Raji (cell line): ENCODE measurements around the gene GFOD1.

Experiments used
- POLR2A ChIP-seq: IDR thresholded peaks from 2 replicates; pipeline ENCODE4 v1.6.1; 2011; ENCODE audit warnings: low read depth, low read length, control low read depth; ENCODE audit not compliant: insufficient read depth

Gene GFOD1

DNA sequence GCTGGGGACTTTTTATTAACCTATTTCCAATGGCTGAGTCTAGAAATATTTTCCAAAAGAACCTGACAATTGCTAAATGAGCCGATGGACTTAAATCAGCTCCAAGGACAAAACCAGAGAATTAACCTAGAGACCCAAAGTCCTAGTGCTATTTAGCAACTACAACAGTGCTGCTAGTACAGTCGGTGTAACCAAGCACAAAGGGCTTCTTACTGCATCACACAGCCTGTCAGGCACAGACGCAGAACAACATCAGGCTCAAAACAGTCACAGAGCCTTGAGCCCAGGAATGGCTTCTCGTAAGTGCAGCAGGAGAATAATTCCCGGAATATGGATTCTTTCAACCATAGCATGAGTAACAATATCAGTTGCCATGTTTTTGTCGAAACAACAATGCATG is 70.0 kb downstream of the GFOD1 start:
- TF ChIP-seq POLR2A, result no peak

- TF ChIP-seq POLR2A, result no peak
Observed at GRCh38 chr6:13415283-13415682, 72.1 kb downstream of the GFOD1 start.

DNA sequence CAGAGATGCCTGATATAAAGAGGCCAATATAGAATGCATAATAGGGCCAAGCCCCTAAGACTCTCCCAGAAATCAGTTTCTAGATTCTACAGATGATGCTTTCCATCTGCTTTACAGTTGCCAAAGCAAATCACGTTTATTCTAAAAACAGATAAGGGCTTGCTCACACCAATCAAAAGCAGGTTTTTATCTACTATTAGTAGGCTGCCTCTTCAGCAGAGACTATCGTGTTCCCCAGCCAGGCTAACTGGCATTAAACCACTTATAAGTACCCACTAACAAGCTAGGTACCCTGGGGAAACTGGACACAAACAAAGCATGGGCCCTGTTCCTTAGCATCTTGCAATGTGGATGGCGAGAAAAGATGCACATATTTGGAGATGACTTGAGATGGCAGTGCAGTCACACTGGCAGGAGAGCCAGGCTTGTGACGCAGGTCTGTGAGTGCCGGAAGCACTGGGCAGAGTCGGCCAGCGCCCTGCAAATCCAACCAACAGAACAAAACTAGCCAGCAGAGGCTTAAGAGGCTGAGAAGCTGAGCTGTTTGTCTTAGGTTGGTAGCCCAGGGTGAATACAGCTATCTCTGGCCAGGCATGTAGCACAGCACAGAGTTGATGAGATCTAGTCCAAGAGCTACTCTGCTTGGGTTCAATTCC is 73.4 kb downstream of the GFOD1 start:
- TF ChIP-seq POLR2A, result no peak

DNA sequence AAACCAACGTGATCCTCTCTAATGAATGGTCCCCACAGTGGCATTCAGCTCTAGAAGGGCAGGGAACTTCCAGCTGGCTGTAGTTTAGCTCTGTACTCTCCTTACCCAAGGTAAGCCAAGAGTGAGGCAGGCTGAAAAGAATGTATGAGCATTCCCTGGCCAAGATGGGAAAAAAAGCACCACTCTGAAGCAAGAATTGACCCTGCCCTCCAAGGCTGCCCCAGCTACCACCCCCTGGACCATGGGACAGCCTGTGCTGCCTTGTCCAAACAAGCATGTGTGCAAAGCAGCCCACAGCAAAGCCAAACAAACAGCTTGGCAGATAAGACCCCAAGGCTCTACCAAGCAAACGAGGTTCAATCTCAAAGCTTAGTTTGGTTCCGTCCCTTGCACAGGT is 73.9 kb downstream of the GFOD1 start:
- TF ChIP-seq POLR2A, result no peak

- TF ChIP-seq POLR2A, result no peak
Observed at GRCh38 chr6:13412639-13413465, 74.5 kb downstream of the GFOD1 start.

GRCh38 chr6:13412211-13412610 is 75.2 kb downstream of the GFOD1 start:
- no peak for TF ChIP-seq POLR2A

DNA sequence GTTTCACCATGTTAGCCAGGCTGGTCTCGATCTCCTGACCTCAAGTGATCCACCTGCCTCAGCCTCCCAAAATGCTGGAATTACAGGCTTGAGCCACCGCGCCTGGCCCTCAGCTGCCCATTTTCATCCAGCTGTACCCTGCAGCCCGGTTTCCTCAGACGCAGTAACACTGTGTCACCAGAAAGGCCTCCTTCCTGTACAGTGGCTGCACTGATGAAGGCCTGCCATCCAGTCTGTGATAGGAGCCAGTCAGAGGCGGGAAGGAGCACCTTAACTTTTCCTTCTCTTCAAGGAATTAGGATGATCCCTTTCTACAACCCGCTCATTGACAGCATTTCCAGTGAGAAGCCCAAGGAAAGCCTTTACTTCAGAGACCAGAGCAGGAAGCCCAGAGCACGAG is 75.9 kb downstream of the GFOD1 start:
- no peak for TF ChIP-seq POLR2A

DNA sequence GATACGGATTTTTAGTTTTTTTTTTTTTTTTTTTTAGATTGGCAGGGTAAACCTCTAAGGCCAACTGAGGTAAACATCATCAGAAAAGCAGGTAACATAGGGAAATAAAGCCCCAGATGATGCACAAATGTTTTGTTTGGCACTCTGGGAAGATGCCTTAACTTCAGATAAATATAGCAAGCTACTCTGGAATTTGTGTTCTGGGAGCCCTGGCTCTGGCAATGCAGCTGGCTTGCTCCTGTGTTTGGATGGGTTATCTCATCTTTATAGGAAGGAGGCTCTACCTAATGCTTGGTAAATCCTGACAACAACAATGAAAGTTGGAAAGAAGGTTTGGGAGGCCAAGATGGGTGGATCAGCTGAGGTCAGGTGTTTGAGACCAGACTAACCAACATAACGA is 77.4 kb downstream of the GFOD1 start:
- no peak for TF ChIP-seq POLR2A

- TF ChIP-seq POLR2A, result no peak
Observed at GRCh38 chr6:13407709-13408695, 79.4 kb downstream of the GFOD1 start.

DNA sequence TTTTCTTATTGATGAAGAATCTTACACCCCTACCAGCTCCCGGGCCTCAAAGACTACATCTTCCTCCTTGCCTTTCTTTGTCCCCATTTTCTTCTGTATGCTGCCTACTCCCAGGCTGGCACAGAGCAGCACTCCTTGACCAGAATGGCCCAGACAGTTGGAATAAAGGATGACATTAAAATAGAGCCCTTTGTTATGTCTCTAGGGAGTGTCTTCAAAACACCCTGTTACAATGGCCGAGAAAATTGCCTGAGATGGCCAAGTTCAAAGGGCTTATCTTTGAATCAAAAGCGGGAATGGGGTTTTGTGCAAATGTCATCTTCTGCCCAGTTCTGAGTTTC is 80.1 kb downstream of the GFOD1 start:
- TF ChIP-seq POLR2A, result no peak

DNA sequence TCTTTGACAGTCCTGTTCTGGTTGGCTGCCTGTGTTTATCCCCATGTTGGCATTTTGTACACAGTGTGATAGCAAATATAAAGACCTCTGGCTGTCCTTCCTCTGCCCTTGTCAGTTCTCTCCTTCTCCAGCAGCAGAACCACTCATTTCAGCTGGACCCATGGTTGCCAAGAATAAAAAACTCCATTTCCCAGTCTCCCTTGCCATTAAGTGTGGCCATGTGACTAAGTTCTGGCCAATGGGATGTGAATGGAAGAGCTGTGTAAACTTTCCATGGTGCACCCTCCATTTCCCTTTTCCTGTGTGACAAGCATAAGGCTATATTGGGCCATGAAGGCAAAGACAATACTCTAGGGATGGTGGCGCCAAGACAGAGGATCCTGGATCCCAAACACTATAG is 80.6 kb downstream of the GFOD1 start:
- TF ChIP-seq POLR2A, result no peak

- TF ChIP-seq POLR2A, result no peak
Observed at GRCh38 chr6:13405961-13406477, 81.4 kb downstream of the GFOD1 start.

DNA sequence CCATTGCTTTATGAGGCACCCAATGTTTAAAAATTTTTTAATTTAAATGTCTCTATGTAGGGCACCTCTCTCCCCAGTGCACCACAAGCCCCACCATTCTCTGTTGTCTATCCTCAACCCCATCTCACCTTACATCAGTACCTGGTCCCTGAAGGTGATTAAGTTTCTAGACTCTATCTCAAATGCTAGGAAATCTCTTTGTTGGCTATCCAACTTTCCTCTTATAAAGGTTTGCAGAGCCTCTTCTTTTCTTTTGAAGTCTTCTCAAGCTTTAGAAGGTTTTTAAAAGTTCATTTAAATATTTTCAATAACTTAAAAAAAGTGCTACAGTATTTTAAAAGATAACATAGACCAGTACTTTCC is 82.5 kb downstream of the GFOD1 start:
- no peak for TF ChIP-seq POLR2A

DNA sequence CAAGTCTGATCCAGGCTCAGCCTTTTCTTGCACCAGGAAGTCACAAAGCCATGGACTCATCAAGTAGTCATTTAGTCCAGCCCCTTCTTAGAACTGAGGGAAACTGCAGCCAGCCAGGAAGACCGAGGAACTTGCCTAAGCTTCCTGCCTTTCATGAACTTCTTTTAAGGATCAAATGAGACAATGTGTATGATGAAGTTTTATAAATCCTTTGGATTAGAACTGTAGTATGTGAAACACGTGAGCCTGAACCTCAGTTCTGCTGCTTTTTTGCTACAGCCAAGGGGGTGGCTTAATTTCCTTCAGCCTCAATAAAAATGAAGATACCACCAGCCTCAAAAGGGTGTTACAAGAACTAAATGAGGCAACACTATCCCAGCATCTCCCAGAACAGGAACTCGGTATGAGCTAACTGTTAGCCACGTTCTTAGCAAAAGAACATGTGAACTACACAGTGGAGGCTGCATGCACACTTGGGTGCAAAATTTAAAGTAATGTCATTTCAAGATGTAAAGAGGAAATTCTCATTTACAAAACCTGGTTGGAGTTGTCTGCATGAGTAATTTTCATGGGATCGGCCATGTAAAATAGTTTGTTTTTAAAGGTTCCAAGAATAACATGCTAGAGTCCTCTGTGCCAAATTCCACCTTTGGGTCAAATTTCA is 83.0 kb downstream of the GFOD1 start:
- TF ChIP-seq POLR2A, result no peak

GRCh38 chr6:13402711-13403110 is 84.7 kb downstream of the GFOD1 start:
- TF ChIP-seq POLR2A, result no peak
